Left lung (tissue), 10 donors: ENCODE measurements around the gene CKLF. TPM values are rescaled to one million over a fixed set of nuclear protein-coding genes. Genes with fewer than 3 reads are reported as not detected.

Source experiments
- ATAC-seq: fragments of 200-7000 bp; cut with Tn5 transposase; one replicate; pipeline ENCODE4 v1.9.1; 2020; ENCODE audit warnings: moderate library complexity
- DNase-seq, 4 donors: peaks; one replicate each; pipeline ENCODE4 v3.0.0-alpha.2; 2013 to 2020
- H3K27ac ChIP-seq, 2 donors: fragments of 200-600 bp; sonication (generic) in 1 of 2; one replicate each; pipeline versions ENCODE4 v1.5.0 to v1.8.0; 2020 to 2021
- H3K27me3 ChIP-seq, 2 donors: fragments of 200-600 bp; sonication (generic) in 1 of 2; one replicate each; pipeline versions ENCODE4 v1.5.0 to v1.8.0; 2020 to 2021
- H3K36me3 ChIP-seq, 2 donors: fragments of 200-600 bp; sonication (generic) in 1 of 2; one replicate each; pipeline versions ENCODE4 v1.5.0 to v1.8.0; 2020 to 2021
- H3K4me1 ChIP-seq, 2 donors: fragments of 200-600 bp; one replicate each; pipeline ENCODE4 v1.8.0; 2021
- H3K4me3 ChIP-seq, 2 donors: fragments of 200-600 bp; sonication (generic) in 1 of 2; one replicate each; pipeline versions ENCODE4 v1.5.0 to v1.8.0; 2020 to 2021; ENCODE audit warnings: mild to moderate bottlenecking in 1 of 2
- H3K9me3 ChIP-seq, 2 donors: fragments of 200-600 bp; sonication (generic) in 1 of 2; one replicate each; pipeline versions ENCODE4 v1.5.0 to v1.8.0; 2020 to 2021
- intact Hi-C, 2 donors: fragments of 100-400 bp; cut with DNase I; formaldehyde crosslinking; loops; one replicate each; pipeline versions ENCODE4 v1.11.2 to v1.14.2; 2022
- polyA plus RNA-seq, 6 donors: library from polyadenylated mRNA; unstranded; fragments of 120-200 nt; gene quantifications; one replicate each; pipeline ENCODE4 v1.2.1, GENCODE V29; 2013; ENCODE audit not compliant: insufficient read length in 6 of 6
- total RNA-seq, 2 donors: library from RNA; stranded (reverse); fragmentation: NEBNext Ultra II Directional; extraction: Animal tissue kit (Norgen Biotek cat#: 25700); gene quantifications; one replicate each; pipeline ENCODE4 v1.2.1, GENCODE V29; 2021
- TF ChIP-seq, protein P1 (sequence below), 2 donors: fragments of 200-600 bp; sonication (generic) in 1 of 2; IDR thresholded peaks; one replicate each; pipeline versions ENCODE4 v1.5.0 to v1.8.0; 2021; ENCODE audit warnings: antibody characterized with exemption in 2 of 2
- donor health status: DM: no; HTN: yes; CAD: no.
- donor health status: DM: no; HTN: no; CAD: no.

The CKLF gene
- total and polyA plus RNA-seq, 8 donors = 41.6 to 66.3 (median 42.9) TPM

DNA sequence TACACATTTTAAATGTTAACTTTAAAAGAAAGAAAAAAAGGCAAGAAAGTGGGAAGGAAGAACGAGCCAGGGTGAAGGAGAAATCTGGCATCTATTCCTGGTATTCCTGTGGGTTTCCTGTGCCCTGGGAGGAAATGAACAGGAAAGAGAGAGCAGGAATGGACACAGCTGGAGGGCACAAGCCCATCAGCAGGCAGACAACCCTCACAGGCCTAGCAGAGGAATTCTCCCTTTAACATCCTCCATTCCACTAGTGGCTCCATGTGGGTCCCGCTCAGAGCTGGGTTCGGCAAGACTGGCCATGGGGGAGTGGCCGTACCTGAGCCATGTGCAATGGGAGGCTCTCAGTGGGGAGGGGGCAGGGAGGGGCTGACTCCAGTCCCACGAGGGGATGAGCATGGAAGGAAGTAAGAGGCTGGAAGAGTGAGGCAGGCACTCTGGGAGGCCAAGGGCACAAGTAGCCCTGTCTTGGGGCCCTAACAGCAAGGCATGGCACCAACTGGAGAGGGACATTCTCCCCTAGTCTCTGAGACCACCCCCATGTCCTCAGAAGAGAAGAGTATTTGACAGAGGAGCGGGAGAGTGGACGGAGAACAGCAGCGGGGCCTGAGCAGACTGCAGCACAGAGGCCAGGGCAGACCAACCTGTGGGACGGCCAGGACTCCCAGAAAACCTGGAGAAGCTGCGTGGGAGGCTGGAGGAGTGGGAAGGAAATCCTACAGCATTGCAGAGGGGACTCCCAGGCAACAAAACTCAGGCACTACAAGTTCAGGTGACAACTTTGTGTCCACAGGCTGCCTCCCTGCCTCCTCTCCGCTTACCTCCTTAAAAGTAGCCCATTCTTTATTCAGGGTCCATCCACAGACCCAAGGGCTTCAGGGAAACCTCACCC is 32.6 kb upstream of the CKLF start:
- no peak for ATAC-seq
- Histone ChIP-seq H3K27ac (peak overlapping the region; percentile 79 to 99), H3K27me3 (no peaks in the 10 kb centered on the region), H3K4me1 (peaks cover 46 to 100% of the 10 kb centered on the region in 2 donors), H3K9me3 (no peaks in the 10 kb centered on the region), H3K4me3 (no peak overlapping the region), H3K36me3 (peaks cover 0 to 2% of the 10 kb centered on the region in 2 donors)
- no peak for DNase-seq
- TF ChIP-seq, protein P1, sequence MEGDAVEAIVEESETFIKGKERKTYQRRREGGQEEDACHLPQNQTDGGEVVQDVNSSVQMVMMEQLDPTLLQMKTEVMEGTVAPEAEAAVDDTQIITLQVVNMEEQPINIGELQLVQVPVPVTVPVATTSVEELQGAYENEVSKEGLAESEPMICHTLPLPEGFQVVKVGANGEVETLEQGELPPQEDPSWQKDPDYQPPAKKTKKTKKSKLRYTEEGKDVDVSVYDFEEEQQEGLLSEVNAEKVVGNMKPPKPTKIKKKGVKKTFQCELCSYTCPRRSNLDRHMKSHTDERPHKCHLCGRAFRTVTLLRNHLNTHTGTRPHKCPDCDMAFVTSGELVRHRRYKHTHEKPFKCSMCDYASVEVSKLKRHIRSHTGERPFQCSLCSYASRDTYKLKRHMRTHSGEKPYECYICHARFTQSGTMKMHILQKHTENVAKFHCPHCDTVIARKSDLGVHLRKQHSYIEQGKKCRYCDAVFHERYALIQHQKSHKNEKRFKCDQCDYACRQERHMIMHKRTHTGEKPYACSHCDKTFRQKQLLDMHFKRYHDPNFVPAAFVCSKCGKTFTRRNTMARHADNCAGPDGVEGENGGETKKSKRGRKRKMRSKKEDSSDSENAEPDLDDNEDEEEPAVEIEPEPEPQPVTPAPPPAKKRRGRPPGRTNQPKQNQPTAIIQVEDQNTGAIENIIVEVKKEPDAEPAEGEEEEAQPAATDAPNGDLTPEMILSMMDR (IDR thresholded peaks at IDR 0.05) = no peak
- intact Hi-C loops = no loop called here

DNA sequence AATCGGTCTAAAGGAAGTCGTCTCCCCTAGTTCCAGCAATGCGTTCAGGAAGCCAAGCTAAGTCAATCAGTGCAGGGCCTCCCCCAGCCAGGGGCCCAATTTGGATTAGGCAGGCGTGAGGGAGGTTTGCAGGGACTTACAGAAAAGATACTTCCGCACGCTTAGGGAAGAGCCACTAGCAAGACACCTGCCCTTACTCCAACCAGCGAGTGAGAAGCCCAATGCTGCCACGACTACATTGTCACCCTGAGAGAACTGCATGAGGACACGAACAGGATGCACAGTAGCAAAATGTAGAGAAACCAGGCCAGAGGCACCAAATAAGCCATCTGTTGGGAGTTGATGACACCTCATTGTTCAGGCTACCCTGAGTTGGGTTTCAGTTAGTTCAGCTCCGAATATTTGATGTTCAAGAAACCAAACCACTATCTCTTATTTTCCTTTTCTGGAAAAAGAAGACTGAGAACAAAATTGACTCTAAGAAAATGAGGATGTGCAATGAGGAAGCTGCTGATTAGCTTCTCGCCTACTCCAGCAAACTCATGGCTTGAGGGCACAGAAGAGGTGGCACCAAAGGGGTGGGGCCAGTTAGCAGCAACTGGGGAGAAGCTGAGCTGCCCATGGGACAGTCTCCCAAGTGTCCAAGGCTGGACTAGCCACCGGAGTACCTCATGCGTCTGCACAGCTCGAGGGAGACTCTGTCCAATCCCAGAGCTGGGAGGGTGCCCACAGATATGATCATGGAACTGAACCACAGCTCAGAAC is 31.8 kb upstream of the CKLF start:
- Histone ChIP-seq H3K4me1 (peaks cover 40 to 100% of the 10 kb centered on the region in 2 donors), H3K9me3 (no peaks in the 10 kb centered on the region), H3K27me3 (no peaks in the 10 kb centered on the region), H3K4me3 (no peak overlapping the region), H3K27ac (peak overlapping the region; percentile 79 to 99), H3K36me3 (peaks cover 0 to 11% of the 10 kb centered on the region in 2 donors)
- intact Hi-C loops = no loop called here
- ATAC-seq (peak; percentile 16), DNase-seq (peak in 2 of 4 donors; percentile 87 to 90)
- TF ChIP-seq, protein P1 (IDR thresholded peaks at IDR 0.05) = no peak

DNA sequence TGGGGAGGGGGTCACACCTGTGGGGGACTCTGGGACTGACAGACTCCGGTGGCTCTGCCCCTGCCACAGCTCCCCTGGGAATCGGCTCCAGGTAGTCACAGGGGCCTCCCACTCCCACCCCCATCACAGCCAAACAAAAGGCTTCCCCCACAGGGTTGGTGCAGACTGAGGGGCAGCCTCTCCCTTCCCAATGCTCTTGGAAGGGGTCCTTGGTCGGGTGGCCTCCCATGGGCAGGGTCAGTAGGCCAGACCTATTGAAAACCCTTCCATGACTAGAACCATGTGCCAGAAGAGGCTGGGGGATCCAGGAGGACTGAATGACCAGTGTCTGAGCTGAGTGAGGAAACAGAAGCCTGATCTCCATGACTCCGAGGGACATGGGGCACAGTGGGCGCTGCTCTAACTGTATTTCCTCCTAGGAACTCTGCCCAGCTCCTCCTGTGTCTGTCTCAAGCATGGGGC is 31.1 kb upstream of the CKLF start:
- H3K36me3 ChIP-seq = peaks cover 0 to 18% of the 10 kb centered on the region in 2 donors
- no peak overlapping the region for H3K4me3 ChIP-seq
- DNase-seq (peak in 1 of 4 donors; percentile 37), ATAC-seq (no peak)
- no peaks in the 10 kb centered on the region for H3K9me3 ChIP-seq
- TF ChIP-seq, protein P1 (IDR thresholded peaks at IDR 0.05) = no peak
- peaks cover 34 to 100% of the 10 kb centered on the region in 2 donors for H3K4me1 ChIP-seq
- peak overlapping the region; percentile 76 to 99 for H3K27ac ChIP-seq
- intact Hi-C loops = no loop called here
- no peaks in the 10 kb centered on the region for H3K27me3 ChIP-seq

DNA sequence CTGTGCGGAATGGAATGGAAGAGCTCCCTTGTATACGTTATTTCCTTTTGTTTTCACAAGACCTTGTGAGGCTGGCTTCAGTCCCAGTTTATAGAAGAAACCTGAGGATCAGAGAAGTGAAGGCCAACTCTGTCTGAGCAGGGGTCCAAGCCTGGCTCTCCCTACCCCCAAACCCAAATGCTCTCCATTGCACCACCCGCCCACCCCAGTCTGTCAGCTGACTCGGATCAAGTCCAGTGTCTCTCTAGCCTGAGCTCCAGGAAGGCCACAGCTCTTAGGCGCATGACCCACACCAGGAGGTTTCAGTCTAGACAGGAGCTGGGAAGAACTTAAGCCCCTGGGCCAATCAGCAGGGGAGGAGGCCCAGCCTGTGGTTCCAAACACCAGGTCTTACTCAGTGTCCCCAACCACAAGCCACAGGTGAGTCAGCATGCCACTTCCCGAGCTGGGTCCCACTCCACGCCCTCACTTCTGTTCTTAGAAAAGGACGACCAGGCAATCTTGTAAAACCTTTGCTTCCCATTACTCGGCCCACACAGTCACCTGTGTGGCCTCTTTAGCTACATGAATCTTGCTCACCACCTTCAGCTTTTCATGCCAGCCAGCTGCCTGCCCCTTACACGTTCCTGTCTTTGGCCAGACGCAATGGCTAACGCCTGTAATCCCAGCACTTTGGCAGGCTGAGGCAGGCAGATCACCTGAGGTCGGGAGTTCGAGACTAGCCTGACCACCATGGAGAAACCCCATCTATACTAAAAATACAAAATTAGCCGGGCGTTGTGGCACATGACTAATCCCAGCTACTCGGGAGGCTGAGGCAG is 30.2 kb upstream of the CKLF start:
- Histone ChIP-seq H3K4me3 (no peak overlapping the region), H3K9me3 (no peaks in the 10 kb centered on the region), H3K36me3 (peaks cover 0 to 24% of the 10 kb centered on the region in 2 donors), H3K27ac (peak overlapping the region; percentile 76 to 99), H3K27me3 (no peaks in the 10 kb centered on the region), H3K4me1 (peaks cover 28 to 100% of the 10 kb centered on the region in 2 donors)
- ATAC-seq = peak; percentile 65
- intact Hi-C loops = no loop called here
- TF ChIP-seq, protein P1 (IDR thresholded peaks at IDR 0.05) = no peak
- peak in 2 of 4 donors; percentile 90 for DNase-seq
